Measurements from ENCODE around the gene EHD4.

DNA sequence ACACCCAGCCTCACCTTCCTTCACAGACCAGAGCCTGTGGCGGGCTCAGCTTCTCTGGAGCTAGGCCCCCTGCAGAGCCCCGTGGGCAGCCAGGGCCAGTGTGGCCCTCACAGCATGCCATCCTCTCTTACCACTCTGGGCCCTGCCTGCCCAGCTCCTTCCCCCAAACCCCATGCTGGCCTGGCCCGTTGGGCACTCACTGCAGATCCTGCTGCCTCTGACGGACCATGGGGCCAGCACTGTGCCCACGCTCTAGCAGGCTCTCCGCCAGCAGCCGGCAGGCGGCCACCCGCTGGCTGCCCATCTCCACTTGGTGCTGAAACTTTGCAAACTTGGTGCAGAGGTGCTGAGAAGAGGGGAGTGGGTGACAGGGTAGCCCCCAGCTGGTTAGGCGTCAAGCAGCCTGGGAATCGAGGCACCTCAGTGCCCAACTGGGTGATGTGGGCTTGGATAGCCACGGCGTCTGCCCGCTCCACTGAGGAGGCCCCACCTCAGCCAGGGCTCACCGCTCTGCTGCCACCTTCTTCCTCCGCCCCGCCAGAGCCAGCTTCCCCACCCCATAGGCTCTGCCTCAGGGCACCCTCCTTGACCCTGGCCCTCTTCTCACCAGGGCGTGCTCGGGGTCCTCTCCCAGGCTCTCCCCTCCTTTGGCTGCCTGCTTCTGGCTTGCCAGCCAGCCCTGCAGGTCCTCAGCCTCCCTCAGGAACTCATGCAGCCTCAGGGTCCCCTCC lies 101.0 kb downstream of the EHD4 start:
- no peak for TF ChIP-seq POLR2AphosphoS5 (IDR thresholded peaks at IDR 0.05; ENCODE audit: insufficient read depth, low read depth, low read length)
- TF ChIP-seq POLR2A (IDR thresholded peaks at IDR 0.05; ENCODE audit: low read depth, low read length) = no peak
- TF ChIP-seq, protein P1, sequence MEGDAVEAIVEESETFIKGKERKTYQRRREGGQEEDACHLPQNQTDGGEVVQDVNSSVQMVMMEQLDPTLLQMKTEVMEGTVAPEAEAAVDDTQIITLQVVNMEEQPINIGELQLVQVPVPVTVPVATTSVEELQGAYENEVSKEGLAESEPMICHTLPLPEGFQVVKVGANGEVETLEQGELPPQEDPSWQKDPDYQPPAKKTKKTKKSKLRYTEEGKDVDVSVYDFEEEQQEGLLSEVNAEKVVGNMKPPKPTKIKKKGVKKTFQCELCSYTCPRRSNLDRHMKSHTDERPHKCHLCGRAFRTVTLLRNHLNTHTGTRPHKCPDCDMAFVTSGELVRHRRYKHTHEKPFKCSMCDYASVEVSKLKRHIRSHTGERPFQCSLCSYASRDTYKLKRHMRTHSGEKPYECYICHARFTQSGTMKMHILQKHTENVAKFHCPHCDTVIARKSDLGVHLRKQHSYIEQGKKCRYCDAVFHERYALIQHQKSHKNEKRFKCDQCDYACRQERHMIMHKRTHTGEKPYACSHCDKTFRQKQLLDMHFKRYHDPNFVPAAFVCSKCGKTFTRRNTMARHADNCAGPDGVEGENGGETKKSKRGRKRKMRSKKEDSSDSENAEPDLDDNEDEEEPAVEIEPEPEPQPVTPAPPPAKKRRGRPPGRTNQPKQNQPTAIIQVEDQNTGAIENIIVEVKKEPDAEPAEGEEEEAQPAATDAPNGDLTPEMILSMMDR (IDR thresholded peaks at IDR 0.05; ENCODE audit: extremely low read depth in 1 of 2, insufficient read depth in 1 of 2, low read depth in 1 of 2, low read length in 2 of 2) = no peak
